D721Med (cell line): Measurements from ENCODE around the gene PIGM.

ENCODE experiments used
- DNase-seq: peaks from one replicate; pipeline ENCODE4 v3.0.0; 2011; ENCODE audit warnings: low spot score; ENCODE audit not compliant: insufficient read length
- FAIRE-seq: peaks from 2 replicates; lab custom pipeline; 2011; peaks lifted over from hg19 to GRCh38; lab: Jason Lieb, UNC
- CTCF ChIP-seq: IDR thresholded peaks from 2 replicates; pipeline ENCODE4 v1.5.1; 2012; ENCODE audit warnings: mild to moderate bottlenecking, control low read depth; ENCODE audit not compliant: insufficient read depth; ENCODE audit errors: missing control alignments

PIGM gene

GRCh38 chr1:159982280-159982679 lies 49.5 kb downstream of the PIGM start:
- FAIRE-seq: no peak
- TF ChIP-seq CTCF: no peak
- no peak for DNase-seq

GRCh38 chr1:159981351-159982055 lies 50.3 kb downstream of the PIGM start:
- DNase-seq (no peak), FAIRE-seq (no peak)
- TF ChIP-seq CTCF: no peak

GRCh38 chr1:159980786-159981185 lies 51.0 kb downstream of the PIGM start:
- no peak for TF ChIP-seq CTCF
- FAIRE-seq: no peak
- no peak for DNase-seq

GRCh38 chr1:159980076-159980475 lies 51.7 kb downstream of the PIGM start:
- no peak for FAIRE-seq
- no peak for TF ChIP-seq CTCF
- no peak for DNase-seq

- no peak for FAIRE-seq
- DNase-seq: no peak
- no peak for TF ChIP-seq CTCF
Measured at GRCh38 chr1:159979257-159979656, 52.5 kb downstream of the PIGM start.

- FAIRE-seq (no peak), DNase-seq (no peak)
- no peak for TF ChIP-seq CTCF
Measured at GRCh38 chr1:159978107-159978398, 53.7 kb downstream of the PIGM start.

- DNase-seq (no peak), FAIRE-seq (no peak)
- no peak for TF ChIP-seq CTCF
Measured at GRCh38 chr1:159977364-159978106, 54.3 kb downstream of the PIGM start.
